NT2/D1 (cell line): ENCODE results near the gene RAD52.

Experiments used
- SUZ12 ChIP-seq: IDR thresholded peaks from 2 replicates; pipeline ENCODE4 v1.6.1; 2011; ENCODE audit not compliant: insufficient read length, insufficient read depth; ENCODE audit errors: extremely low read depth
- ZNF274 ChIP-seq: IDR thresholded peaks from 2 replicates; pipeline ENCODE4 v1.6.1; 2011; ENCODE audit warnings: mild to moderate bottlenecking, low read depth, low read length

DNA sequence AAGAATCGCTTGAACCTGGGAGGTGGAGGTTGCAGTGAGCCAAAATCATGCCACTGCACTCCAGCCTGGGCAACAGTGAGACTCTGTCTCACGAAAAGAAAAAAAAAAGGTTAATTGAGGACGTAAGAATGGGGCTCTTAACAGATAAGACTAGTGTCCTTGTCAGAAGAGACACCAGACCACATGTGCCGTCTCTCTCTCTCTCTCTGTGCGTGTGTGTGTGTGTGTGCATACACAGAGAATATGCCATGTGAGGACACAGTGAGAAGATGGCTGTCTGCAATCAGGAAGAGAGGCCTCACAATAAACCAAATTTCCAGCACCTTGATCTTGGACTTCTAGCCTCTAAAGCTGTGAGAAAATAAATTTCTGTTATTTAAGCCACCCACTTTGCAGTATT lies 29.9 kb upstream of the RAD52 start:
- TF ChIP-seq SUZ12 (no peak), ZNF274 (no peak)
